ENCODE measurements around the gene ERC2.

ERC2 gene

DNA sequence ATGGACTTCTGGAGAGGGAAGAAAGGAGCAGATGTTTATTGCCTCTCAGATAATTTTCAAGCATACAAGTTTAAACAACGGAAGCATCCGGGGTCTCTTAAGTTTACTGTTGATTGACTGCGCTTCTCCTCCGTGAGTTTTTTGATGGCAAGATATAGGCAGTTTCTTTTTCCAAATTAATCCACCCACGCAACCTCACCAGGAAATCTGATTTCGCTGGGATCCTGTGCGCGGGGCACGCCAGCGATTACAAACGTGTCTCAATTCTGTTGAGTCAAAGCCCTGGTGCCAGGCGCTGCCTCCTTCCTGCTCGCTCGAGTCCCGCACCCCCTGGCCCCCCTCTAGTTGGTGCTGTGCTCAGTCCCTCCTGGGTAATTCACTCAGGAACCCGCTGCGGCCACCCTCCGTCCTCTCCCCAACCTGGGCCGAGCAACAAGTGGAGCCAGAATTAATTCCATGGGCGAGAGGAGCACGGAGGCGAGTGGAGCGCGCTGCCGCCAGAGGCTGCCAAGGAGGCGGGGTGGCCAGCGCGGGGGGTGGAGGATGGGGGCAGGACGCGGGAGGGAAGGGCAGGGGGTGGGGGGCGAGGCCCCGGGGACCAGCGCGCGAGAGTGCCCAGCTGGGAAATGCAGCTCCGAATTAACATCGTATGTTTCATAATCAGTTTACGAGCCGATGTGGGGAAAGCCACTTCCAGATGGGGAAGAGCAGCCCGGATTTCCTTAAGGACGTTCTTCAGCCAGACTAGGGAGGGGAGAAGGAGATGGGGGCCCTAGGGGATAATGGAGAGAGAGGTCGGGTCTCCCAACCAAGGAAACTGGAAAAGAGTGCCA is 987.1 kb downstream of the ERC2 start:
- no peak for DNase-seq

- no peak for DNase-seq
Observed at GRCh38 chr3:55477306-55478303, 990.7 kb downstream of the ERC2 start.

- no peak for DNase-seq
Observed at GRCh38 chr3:55476515-55476914, 991.8 kb downstream of the ERC2 start.

DNA sequence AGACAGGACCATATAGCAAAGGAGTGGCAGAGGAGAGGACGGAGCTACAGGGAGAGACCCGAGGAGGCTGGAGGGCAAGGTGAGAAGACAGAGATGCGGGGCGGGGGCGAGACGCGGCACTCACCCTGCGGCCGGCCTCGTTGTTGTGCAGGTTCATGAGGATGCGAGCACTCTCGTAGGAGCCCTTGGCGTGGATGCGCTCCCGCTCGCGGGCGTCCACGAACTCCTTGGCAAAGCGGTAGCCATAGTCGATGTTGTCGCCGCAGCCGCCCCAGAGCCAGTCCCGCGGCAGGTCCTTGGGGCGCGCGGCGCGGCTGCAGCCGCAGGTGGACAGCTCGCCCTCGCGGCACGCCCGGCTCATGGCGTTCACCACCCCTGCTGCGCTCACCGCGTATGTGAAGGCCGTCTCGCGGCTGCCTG is 994.0 kb downstream of the ERC2 start:
- no peak for DNase-seq

DNA sequence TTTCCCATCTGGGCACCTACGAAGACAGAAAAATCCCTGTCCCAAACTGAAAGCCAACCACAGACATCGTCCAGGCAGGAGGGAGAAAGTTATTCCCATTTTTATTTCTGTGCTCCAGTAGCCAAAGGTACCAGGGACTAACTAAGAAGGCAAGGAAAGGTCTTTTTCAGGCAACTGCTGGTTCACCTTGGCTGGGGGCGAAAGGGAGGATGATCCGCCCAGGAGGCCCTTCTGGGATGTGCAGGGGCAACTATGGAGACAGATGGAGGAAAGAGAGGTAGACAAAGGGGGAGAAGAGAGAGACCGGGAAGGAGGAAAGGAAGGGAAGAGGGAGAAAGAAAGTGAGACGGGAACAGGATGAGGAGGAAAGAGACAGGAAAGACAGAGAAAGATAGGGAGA is 994.5 kb downstream of the ERC2 start:
- no peak for DNase-seq

- no peak for DNase-seq
Observed at GRCh38 chr3:55471522-55472280, 996.6 kb downstream of the ERC2 start.

- DNase-seq: no peak
Observed at GRCh38 chr3:55471084-55471483, 997.2 kb downstream of the ERC2 start.

DNA sequence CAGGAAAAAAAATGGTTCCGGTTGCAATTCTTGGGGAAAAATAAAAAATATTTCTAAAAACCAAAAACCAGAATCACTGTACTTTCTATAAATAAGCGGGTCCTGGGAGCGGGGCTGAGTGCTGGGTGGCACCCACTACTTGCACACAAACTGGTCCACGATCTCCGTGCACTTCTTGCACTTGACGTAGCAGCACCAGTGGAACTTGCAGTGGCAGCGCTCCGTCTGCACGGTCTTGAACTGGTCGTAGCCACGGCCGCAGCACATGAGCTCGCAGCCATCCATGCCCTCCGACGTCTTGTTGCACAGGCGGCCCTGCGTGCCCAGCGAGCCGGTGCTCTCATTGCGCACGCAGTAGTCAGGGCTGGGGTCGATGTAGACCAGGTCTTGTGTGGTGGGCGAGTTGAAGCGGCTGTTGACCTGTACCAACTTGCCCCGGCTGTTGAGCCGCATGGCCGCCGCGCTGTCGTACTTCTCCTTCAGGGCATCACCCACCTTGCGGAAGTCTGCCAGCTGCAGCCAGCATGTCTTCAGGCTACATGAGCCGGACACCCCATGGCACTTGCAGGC is 998.2 kb downstream of the ERC2 start:
- no peak for DNase-seq

DNA sequence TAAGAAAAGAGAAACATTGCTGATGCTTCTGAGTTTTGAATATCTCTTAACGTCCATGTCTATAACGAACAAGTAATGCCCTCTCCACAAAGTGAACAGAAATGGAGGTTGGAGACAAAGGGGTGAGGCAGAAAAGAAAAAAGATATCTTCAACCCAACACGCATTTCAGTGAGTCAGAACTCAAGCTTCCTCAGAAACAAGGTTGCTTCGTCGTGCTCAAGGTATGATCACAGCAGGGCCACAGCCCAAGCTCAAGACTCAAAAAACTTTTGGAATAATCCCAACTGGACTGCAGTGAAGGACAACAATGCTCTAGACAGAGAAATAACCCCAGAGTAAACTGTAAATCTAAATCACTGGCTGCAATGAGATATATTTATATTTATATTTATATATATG is 1000.0 kb downstream of the ERC2 start:
- DNase-seq: no peak

GRCh38 chr3:55467099-55467498 is 1001.2 kb downstream of the ERC2 start:
- DNase-seq: no peak

DNA sequence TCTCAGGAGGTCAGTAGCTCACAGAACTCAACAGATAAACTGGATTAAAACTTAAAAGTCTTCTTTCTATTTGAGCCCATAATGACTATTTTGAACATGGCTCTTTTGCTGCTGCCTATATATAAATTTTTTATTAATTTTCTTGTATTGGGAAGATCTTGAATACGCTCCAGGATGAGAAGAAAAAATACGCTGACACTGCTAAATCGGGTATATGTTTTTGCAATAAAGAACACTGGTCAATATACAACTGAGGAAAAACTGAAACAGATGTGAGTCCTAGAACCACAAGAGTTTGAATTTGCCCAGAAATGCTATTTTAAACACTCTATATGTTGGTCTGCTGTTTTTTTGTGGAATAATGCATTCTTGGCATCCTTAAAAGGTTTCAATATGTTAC is 1001.7 kb downstream of the ERC2 start:
- no peak for DNase-seq

DNA sequence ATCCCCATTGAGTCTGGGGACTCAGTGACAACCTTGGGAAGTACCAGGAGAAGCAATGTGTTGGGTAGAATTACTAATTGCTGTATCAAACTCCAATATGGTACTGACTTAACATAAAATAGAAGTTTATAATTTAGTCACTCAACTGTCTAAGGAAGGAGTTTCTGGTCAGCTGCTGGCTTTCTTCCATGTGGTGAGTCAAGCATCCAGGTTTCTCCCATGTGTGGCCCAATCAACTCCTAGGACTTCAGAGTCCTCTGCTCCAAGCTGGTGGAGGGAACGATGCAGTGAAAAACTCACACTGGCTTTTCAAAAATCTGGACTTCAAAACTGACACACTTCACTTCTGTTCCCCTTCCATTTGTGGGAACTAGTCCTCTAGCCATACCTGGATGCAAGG is 1006.4 kb downstream of the ERC2 start:
- DNase-seq: no peak

DNA sequence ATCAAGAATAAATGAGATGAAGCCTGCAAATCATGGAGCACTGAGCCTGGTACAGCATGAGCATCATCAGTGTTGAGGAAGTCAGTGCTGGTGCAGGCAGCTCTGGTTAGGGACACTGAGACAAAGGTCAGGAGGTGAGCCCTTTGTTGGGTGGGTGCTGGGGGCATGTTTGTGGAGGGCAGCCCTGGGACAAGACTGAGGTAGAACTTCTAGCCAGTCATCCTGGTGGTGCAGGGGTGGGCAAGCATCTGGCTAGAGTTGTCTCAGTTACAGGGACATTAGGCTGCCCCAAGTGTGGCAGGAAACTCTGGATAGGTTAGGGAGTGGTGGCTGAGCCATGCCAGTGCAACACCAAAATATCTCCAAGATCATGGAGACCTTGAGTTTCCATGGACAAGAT is 1008.4 kb downstream of the ERC2 start:
- DNase-seq: no peak

Data from NCI-H2029 (cell line).